KOPT-K1 (cell line): ENCODE measurements around the gene STK32C.
"Not testable (repeated sequence)": the region's sequence is repeated elsewhere in the genome, so short reads cannot be mapped to it uniquely, and the experiment has no call there.

Experiments
- H3K27ac ChIP-seq: fragments of 200-600 bp; sonication (generic); 2 replicates; pipeline ENCODE4 v1.5.1; 2016; ENCODE audit warnings: antibody characterized with exemption, mild to moderate bottlenecking, low read depth, low read length; ENCODE audit not compliant: poor library complexity, severe bottlenecking
- H3K36me3 ChIP-seq: fragments of 200-600 bp; sonication (generic); 2 replicates; pipeline ENCODE4 v1.5.1; 2017; ENCODE audit warnings: antibody characterized with exemption, mild to moderate bottlenecking, low read length, moderate library complexity; ENCODE audit not compliant: insufficient read depth
- H3K9me3 ChIP-seq: fragments of 200-600 bp; sonication (generic); 2 replicates; pipeline ENCODE4 v1.5.1; 2017; ENCODE audit warnings: antibody characterized with exemption, low read length, mild to moderate bottlenecking; ENCODE audit not compliant: insufficient read depth, poor library complexity, severe bottlenecking

The STK32C gene

DNA sequence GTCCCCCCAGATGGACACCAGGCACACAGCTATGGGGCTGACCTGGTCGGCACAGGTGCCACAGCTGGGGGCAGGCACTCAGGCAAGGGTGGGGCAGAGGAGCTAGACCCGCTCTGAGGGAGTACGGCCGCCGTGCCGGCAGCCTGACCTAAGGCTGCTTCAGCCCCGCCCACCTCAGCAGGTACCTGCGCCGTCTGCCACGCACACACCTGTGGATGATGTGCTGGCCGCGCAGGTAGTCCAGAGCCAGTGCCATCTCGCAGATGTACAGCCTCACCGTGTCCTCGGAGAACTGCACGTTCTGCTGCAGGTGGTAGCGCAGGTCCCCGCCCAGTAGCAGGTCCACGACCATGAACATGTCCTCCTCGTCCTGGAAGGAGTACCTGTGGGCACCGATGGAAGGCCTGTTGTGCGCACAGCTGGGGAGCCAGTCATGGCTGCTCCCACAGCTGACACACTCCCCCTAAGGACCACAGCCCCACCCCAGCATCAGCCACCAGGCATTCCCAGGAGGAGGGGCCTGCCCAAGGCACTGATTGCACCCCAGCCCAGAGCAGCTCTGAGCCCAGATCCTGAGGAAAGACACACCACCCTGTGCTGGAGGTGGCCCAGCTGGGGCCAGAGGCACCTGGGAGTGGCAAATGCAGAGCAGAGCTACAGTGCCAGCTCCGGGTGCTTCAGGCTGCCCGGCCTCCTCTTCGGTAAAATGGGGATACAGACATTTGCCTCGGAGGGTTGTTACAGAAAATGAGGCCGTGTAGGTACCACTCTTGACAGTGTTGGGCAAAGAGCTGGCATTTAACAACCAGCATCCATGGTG lies 81.0 kb downstream of the STK32C start:
- H3K36me3 ChIP-seq, result no peaks in the 10 kb centered on the region
- no peaks in the 10 kb centered on the region for H3K9me3 ChIP-seq
- H3K27ac ChIP-seq, result no peak overlapping the region

GRCh38 chr10:132225849-132226205 lies 81.9 kb downstream of the STK32C start:
- Histone ChIP-seq H3K36me3 (no peaks in the 10 kb centered on the region), H3K9me3 (no peaks in the 10 kb centered on the region), H3K27ac (no peak overlapping the region)

GRCh38 chr10:132225073-132225848 lies 82.5 kb downstream of the STK32C start:
- H3K36me3 ChIP-seq, result no peaks in the 10 kb centered on the region
- H3K9me3 ChIP-seq, result no peaks in the 10 kb centered on the region
- no peak overlapping the region for H3K27ac ChIP-seq

DNA sequence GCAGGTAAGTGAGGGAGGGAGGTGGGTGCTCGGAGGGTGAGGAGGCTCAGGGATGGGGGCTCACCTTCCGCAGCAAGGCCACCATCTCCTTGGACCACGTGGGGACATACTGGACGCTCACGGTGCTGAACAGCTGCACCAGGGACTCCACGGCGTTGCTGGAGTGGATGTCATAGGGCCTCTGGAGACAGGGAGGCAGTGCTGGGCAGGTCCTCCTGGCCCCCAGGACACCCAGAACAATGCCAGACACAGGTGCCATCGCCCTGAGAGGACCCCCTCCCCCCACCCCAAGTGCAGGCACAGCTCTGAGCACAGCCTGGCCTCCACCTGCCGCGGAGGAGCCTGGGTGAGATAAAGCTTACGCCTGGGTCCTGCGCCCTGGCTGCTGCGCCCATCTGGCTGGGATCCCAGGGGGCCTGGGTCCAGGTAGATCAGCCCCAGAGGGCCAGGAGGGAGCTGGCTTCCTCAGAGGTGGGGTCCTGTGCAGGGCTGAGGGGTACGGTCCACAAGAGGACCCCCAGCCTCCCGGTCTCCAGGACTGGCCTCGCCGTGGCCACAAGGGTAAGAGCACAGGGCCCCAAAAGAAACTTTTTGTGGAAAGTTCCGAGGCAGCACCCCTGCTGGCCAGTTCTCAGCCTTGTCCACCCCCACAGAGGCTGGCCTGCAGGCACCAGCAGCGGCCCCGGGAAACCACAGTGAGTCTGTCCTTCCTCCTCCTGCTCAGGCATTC lies 83.2 kb downstream of the STK32C start:
- no peaks in the 10 kb centered on the region for H3K36me3 ChIP-seq
- no peak overlapping the region for H3K27ac ChIP-seq
- H3K9me3 ChIP-seq, result no peaks in the 10 kb centered on the region

GRCh38 chr10:132223611-132224342 lies 84.0 kb downstream of the STK32C start:
- no peak overlapping the region for H3K27ac ChIP-seq
- H3K36me3 ChIP-seq, result no peaks in the 10 kb centered on the region
- H3K9me3 ChIP-seq, result peaks cover under 1% of the 10 kb centered on the region

GRCh38 chr10:132223156-132223590 lies 84.6 kb downstream of the STK32C start:
- Histone ChIP-seq H3K9me3 (peaks cover 5% of the 10 kb centered on the region), H3K27ac (no peak overlapping the region), H3K36me3 (no peaks in the 10 kb centered on the region)

- Histone ChIP-seq H3K36me3 (no peaks in the 10 kb centered on the region), H3K9me3 (peaks cover 9% of the 10 kb centered on the region), H3K27ac (no peak overlapping the region)
Observed at GRCh38 chr10:132222726-132223125, 85.0 kb downstream of the STK32C start.

DNA sequence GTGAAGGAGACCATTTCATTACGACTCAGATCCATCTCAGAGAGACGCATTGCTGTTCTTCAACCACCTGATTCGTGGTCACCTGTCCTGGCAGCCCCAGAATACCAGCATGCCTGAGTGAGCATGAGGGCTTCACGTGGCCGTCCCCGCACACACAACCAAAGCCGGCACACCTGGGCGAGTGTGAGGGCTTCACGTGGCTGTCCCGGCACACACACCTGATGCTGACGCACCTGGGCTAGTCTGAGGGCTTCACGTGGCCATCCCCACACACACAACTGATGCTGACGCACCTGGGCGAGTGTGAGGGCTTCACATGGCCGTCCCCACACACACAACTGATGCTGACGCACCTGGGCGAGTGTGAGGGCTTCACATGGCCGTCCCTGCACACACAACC lies 86.8 kb downstream of the STK32C start:
- not testable (repeated sequence) for H3K36me3 ChIP-seq, H3K27ac ChIP-seq
- peaks cover 27% of the 10 kb centered on the region for H3K9me3 ChIP-seq

DNA sequence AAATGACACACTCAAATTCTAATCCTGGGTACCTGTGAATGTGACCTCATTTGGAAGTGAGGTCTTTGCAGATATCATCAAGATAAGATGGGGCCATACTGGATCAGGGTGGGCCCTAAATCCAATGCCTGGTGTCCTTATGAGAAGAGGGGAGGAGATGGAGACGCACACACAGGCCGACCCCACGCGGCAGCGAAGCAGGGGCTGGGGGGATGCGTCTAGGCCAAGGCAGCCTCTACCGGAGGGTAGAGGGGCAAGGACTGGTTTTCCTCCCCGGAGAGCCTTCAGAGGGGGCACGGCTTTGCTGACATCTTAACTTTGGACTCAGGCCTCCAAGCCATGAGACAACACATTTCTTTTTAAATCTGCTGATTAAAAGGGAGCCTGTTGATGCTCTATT lies 87.7 kb downstream of the STK32C start:
- Histone ChIP-seq H3K9me3 (peaks cover 36% of the 10 kb centered on the region), H3K36me3 (no peaks in the 10 kb centered on the region), H3K27ac (no peak overlapping the region)

GRCh38 chr10:132219486-132219885 lies 88.3 kb downstream of the STK32C start:
- peaks cover 40% of the 10 kb centered on the region for H3K9me3 ChIP-seq

GRCh38 chr10:132216441-132216840 lies 91.3 kb downstream of the STK32C start:
- not testable (repeated sequence) for H3K27ac ChIP-seq, H3K36me3 ChIP-seq
- H3K9me3 ChIP-seq, result peaks cover 53% of the 10 kb centered on the region

More at GRCh38 chr10:132219486-132219885, 88.3 kb downstream of the STK32C start:
- H3K27ac ChIP-seq, result no peak overlapping the region
- H3K36me3 ChIP-seq, result no peaks in the 10 kb centered on the region

- peaks cover 53% of the 10 kb centered on the region for H3K9me3 ChIP-seq
- H3K27ac ChIP-seq, result no peak overlapping the region
- H3K36me3 ChIP-seq, result no peaks in the 10 kb centered on the region
Observed at GRCh38 chr10:132213917-132214316, 93.8 kb downstream of the STK32C start.

DNA sequence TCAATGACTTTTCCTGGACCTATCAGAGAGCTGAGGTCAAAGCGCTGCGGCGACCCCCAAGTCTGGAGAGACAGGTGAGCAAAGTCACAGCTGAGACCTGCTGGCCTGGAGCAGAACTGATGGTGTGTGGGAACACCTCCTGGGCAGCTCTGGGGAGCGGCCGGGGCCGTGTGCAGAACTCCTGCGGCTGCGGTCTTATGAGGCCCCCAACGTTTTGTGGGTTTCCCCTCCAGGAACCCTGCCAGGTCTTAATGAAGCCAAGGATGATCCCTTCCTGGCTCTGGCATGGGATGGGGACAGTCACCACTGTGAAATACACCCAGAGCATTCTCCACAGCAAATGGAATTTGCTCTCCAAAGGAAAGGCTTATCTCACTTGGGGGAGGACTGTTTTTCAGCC lies 94.9 kb downstream of the STK32C start:
- Histone ChIP-seq H3K9me3 (peaks cover 44% of the 10 kb centered on the region), H3K27ac (no peak overlapping the region)

GRCh38 chr10:132211246-132211645 lies 96.5 kb downstream of the STK32C start:
- H3K9me3 ChIP-seq, result peaks cover 29% of the 10 kb centered on the region
- H3K36me3 ChIP-seq, result no peaks in the 10 kb centered on the region
- H3K27ac ChIP-seq, result no peak overlapping the region

More for the DNA sequence above, 94.9 kb downstream of the STK32C start:
- H3K36me3 ChIP-seq, result no peaks in the 10 kb centered on the region
